Body of pancreas (tissue), 4 donors: ENCODE measurements around the gene TRIM46.
"Not testable (repeated sequence)": the region's sequence is repeated elsewhere in the genome, so short reads cannot be mapped to it uniquely, and the experiment has no call there.

Experiments used
- POLR2A ChIP-seq, 3 donors: fragments of 450-650 bp; IDR thresholded peaks; one replicate each; pipeline ENCODE4 v1.6.1; 2016; ENCODE audit warnings: antibody characterized with exemption in 3 of 3, mild to moderate bottlenecking in 2 of 3
- TF ChIP-seq, protein P1 (sequence below), 7 experiments: fragments of 450-650 bp in 4 of 7; fragments of 200-600 bp in 3 of 7; sonication (generic) in 3 of 7; IDR thresholded peaks; one replicate each; pipeline ENCODE4 v1.5.1; 2016 to 2019; ENCODE audit warnings: antibody characterized with exemption in 7 of 7

DNA sequence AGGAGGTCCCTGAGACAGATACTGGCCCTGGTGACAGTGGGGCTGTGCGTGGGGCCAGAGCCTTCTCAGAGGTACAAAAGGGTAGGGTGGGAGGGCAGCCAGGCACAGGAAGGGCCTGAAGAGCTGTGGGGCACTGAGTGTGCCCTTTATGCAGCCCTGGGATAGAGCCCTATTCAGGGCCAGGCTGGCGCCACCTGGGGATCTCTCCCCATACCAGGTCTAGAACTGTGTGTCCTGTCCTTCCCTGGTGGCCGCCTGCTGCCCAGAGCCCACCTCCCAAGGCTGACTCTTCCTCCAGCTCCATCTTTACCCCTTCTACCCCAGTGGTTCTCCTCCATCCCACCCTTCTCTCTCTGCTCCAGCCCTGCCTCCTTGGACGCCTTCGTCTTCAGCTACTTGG, 59.9 kb downstream of the TRIM46 start:
- TF ChIP-seq, protein P1, sequence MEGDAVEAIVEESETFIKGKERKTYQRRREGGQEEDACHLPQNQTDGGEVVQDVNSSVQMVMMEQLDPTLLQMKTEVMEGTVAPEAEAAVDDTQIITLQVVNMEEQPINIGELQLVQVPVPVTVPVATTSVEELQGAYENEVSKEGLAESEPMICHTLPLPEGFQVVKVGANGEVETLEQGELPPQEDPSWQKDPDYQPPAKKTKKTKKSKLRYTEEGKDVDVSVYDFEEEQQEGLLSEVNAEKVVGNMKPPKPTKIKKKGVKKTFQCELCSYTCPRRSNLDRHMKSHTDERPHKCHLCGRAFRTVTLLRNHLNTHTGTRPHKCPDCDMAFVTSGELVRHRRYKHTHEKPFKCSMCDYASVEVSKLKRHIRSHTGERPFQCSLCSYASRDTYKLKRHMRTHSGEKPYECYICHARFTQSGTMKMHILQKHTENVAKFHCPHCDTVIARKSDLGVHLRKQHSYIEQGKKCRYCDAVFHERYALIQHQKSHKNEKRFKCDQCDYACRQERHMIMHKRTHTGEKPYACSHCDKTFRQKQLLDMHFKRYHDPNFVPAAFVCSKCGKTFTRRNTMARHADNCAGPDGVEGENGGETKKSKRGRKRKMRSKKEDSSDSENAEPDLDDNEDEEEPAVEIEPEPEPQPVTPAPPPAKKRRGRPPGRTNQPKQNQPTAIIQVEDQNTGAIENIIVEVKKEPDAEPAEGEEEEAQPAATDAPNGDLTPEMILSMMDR (IDR thresholded peaks at IDR 0.05), result not testable (repeated sequence)
- TF ChIP-seq POLR2A (IDR thresholded peaks at IDR 0.05), result not testable (repeated sequence)
